ENCODE data around the gene PAPPA.

- TF ChIP-seq CTCF (IDR thresholded peaks at IDR 0.05; ENCODE audit: insufficient read depth, low read depth, low read length) (no peak), EZH2 (IDR thresholded peaks at IDR 0.05; ENCODE audit: insufficient read depth, low read length) (no peak)
These were observed 18.6 kb upstream of the PAPPA start for GRCh38 chr9:116134975-116135374.
